HepG2 (cell line): ENCODE results near the gene SLC16A3. TPM values are rescaled to one million over a fixed set of nuclear protein-coding genes. Genes with fewer than 3 reads are reported as not detected.

ENCODE experiments used
- AGO2 ChIP-seq: fragments of 200-400 bp; formaldehyde crosslinking; optimal IDR thresholded peaks from 2 replicates; pipeline ENCODE3; 2017; ENCODE audit warnings: mild to moderate bottlenecking, low read depth, low read length, moderate library complexity
- GPN1 ChIP-seq: sonication (generic); formaldehyde crosslinking; IDR thresholded peaks from 2 replicates; pipeline ENCODE4 v1.5.1; 2020; ENCODE audit warnings: missing genetic modification reagents, borderline replicate concordance
- HOXA7 ChIP-seq: sonication (generic); formaldehyde crosslinking; IDR thresholded peaks from 2 replicates; pipeline ENCODE4 v1.8.1; 2022; ENCODE audit warnings: mild to moderate bottlenecking, missing genetic modification reagents, moderate library complexity
- JDP2 ChIP-seq: sonication (generic); formaldehyde crosslinking; IDR thresholded peaks from 2 replicates; pipeline ENCODE4 v1.8.1; 2022; ENCODE audit warnings: missing genetic modification reagents, borderline replicate concordance
- MIXL1 ChIP-seq: IDR thresholded peaks from 2 replicates; pipeline ENCODE4 v1.6.1; 2016
- MNT ChIP-seq: fragments of 450-650 bp; IDR thresholded peaks from 2 replicates; pipeline ENCODE4 v1.6.1; 2016
- NFKB2 ChIP-seq: sonication (generic); formaldehyde crosslinking; IDR thresholded peaks from 2 replicates; pipeline ENCODE4 v1.4.0; 2020; ENCODE audit warnings: missing genetic modification reagents, borderline replicate concordance
- POLR2G ChIP-seq: fragments of 200-400 bp; formaldehyde crosslinking; IDR thresholded peaks from 2 replicates; pipeline ENCODE4 v1.6.1; 2018; ENCODE audit warnings: mild to moderate bottlenecking, low read depth, low read length, moderate library complexity
- SNAI1 ChIP-seq: sonication (generic); formaldehyde crosslinking; IDR thresholded peaks from 2 replicates; pipeline ENCODE4 v1.5.0; 2020; ENCODE audit warnings: mild to moderate bottlenecking, missing genetic modification reagents, borderline replicate concordance
- SP5 ChIP-seq: IDR thresholded peaks from 2 replicates; pipeline ENCODE4 v1.6.1; 2016; ENCODE audit warnings: low read depth, borderline replicate concordance
- ZBTB3 ChIP-seq: sonication (generic); formaldehyde crosslinking; IDR thresholded peaks from 2 replicates; pipeline ENCODE4 v1.4.0; 2020; ENCODE audit warnings: low read depth, mild to moderate bottlenecking, moderate library complexity, missing genetic modification reagents, borderline replicate concordance
- ZNF333 ChIP-seq: sonication (generic); formaldehyde crosslinking; IDR thresholded peaks from 2 replicates; pipeline ENCODE4 v1.4.0; 2020; ENCODE audit warnings: mild to moderate bottlenecking, missing genetic modification reagents, borderline replicate concordance
- ZNF709 ChIP-seq: sonication (generic); formaldehyde crosslinking; IDR thresholded peaks from 2 replicates; pipeline ENCODE4 v1.5.0; 2020; ENCODE audit warnings: mild to moderate bottlenecking, missing genetic modification reagents
- ZNF770 ChIP-seq: sonication (generic); formaldehyde crosslinking; IDR thresholded peaks from 2 replicates; pipeline ENCODE4 v1.5.0; 2020; ENCODE audit warnings: mild to moderate bottlenecking, missing genetic modification reagents
- ZNF775 ChIP-seq: sonication (generic); formaldehyde crosslinking; IDR thresholded peaks from 2 replicates; pipeline ENCODE4 v1.4.0; 2020; ENCODE audit warnings: missing genetic modification reagents, mild to moderate bottlenecking, moderate library complexity, borderline replicate concordance
- ZNF782 ChIP-seq: sonication (generic); formaldehyde crosslinking; IDR thresholded peaks from 2 replicates; pipeline ENCODE4 v1.4.0; 2020; ENCODE audit warnings: missing genetic modification reagents, mild to moderate bottlenecking, borderline replicate concordance
- ZSCAN20 ChIP-seq: sonication (generic); formaldehyde crosslinking; IDR thresholded peaks from 2 replicates; pipeline ENCODE4 v1.4.0; 2020; ENCODE audit warnings: missing genetic modification reagents, mild to moderate bottlenecking, borderline replicate concordance
- ZSCAN25 ChIP-seq: sonication (generic); formaldehyde crosslinking; IDR thresholded peaks from 2 replicates; pipeline ENCODE4 v1.8.0; 2022; ENCODE audit warnings: mild to moderate bottlenecking, missing genetic modification reagents
- ZUFSP ChIP-seq: sonication (generic); formaldehyde crosslinking; IDR thresholded peaks from 2 replicates; pipeline ENCODE4 v1.9.0; 2021; ENCODE audit warnings: missing genetic modification reagents, mild to moderate bottlenecking, borderline replicate concordance
- polyA plus RNA-seq, 8 experiments: library from polyadenylated mRNA; depleted of rRNA in 3 of 8; stranded (reverse) in 7 of 8; unstranded in 1 of 8; fragments of >200 nt; fragmentation: Illumina TruSeq in 4 of 8; extraction: Trizol in 4 of 8; gene quantifications; 2 replicates each; pipeline versions ENCODE4 v1.2.1 to v1.2.3, GENCODE V29; 2011 to 2016; ENCODE audit warnings: low read depth in 4 of 8, missing spikeins in 1 of 8, mixed read lengths in 1 of 8; ENCODE audit not compliant: insufficient read depth in 1 of 8
- total RNA-seq, 5 experiments: library from RNA; depleted of rRNA; stranded (reverse); fragments of >200 nt; fragmentation: Illumina TruSeq; extraction: Trizol; gene quantifications; 2 replicates each; pipeline ENCODE4 v1.2.3, GENCODE V29; 2016; ENCODE audit warnings: low read depth in 1 of 5
- TF ChIP-seq, protein P1 (sequence below): sonication (generic); formaldehyde crosslinking; IDR thresholded peaks from 2 replicates; pipeline ENCODE4 v1.5.1; 2020; ENCODE audit warnings: mild to moderate bottlenecking, missing genetic modification reagents, moderate library complexity

SLC16A3 gene
- total and polyA plus RNA-seq, 2 of the 13 experiments (the other 11 are each of a cell fraction or from before 2014, with no cell fraction given): 242 to 349 TPM

- TF ChIP-seq ZNF770 (CRISPR knock-in tag) (peak; percentile 5; the same call in 1 of the 2 replicates), ZNF782 (CRISPR knock-in tag) (no peak), ZNF333 (CRISPR knock-in tag) (no peak), ZUFSP (CRISPR knock-in tag) (no peak), MIXL1 (CRISPR knock-in tag) (0 out of 2 replicates have a peak, but pooled peaks have one; percentile 3), NFKB2 (CRISPR knock-in tag) (0 out of 2 replicates have a peak, but pooled peaks have one; percentile 22), MNT (no peak), SNAI1 (CRISPR knock-in tag) (no peak; the same call in 1 of the 2 replicates), ZNF709 (CRISPR knock-in tag) (no peak), GPN1 (no peak), ZSCAN25 (no peak), ZBTB3 (CRISPR knock-in tag) (no peak), AGO2 (peak; percentile 4), ZSCAN20 (CRISPR knock-in tag) (no peak), SP5 (CRISPR knock-in tag) (no peak), ZNF775 (no peak), HOXA7 (CRISPR knock-in tag) (no peak), POLR2G (peak; percentile 59), JDP2 (CRISPR knock-in tag) (no peak)
- TF ChIP-seq, protein P1, sequence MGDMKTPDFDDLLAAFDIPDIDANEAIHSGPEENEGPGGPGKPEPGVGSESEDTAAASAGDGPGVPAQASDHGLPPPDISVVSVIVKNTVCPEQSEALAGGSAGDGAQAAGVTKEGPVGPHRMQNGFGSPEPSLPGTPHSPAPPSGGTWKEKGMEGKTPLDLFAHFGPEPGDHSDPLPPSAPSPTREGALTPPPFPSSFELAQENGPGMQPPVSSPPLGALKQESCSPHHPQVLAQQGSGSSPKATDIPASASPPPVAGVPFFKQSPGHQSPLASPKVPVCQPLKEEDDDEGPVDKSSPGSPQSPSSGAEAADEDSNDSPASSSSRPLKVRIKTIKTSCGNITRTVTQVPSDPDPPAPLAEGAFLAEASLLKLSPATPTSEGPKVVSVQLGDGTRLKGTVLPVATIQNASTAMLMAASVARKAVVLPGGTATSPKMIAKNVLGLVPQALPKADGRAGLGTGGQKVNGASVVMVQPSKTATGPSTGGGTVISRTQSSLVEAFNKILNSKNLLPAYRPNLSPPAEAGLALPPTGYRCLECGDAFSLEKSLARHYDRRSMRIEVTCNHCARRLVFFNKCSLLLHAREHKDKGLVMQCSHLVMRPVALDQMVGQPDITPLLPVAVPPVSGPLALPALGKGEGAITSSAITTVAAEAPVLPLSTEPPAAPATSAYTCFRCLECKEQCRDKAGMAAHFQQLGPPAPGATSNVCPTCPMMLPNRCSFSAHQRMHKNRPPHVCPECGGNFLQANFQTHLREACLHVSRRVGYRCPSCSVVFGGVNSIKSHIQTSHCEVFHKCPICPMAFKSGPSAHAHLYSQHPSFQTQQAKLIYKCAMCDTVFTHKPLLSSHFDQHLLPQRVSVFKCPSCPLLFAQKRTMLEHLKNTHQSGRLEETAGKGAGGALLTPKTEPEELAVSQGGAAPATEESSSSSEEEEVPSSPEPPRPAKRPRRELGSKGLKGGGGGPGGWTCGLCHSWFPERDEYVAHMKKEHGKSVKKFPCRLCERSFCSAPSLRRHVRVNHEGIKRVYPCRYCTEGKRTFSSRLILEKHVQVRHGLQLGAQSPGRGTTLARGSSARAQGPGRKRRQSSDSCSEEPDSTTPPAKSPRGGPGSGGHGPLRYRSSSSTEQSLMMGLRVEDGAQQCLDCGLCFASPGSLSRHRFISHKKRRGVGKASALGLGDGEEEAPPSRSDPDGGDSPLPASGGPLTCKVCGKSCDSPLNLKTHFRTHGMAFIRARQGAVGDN (CRISPR knock-in tag): no peak
These were observed 1.1 kb upstream of the SLC16A3 start (continued) for GRCh38 chr17:82227629-82228277.
